GM12878 (cell line): ENCODE measurements around the gene ME1. TPM values are rescaled to one million over a fixed set of nuclear protein-coding genes. Genes with fewer than 3 reads are reported as not detected.

Experiments
- ATAC-seq: fragments of 200-7000 bp; cut with Tn5 transposase; 3 replicates; pipeline ENCODE4 v1.9.1; 2020; ENCODE audit warnings: mild to moderate bottlenecking, moderate library complexity
- BruUV-seq: library from RNA; stranded (reverse); fragments of 400-500 nt; replicated peaks from 2 replicates; lab custom pipeline; 2021; lab: Mats Ljungman, UMichigan
- CTCF ChIA-PET: fragments of 300-600 bp; sonication (Branson Sonifier 250); formaldehyde crosslinking; extraction: SDS; loops from one replicate; lab custom pipeline; 2021; ENCODE audit warnings: inconsistent platforms; lab: Yijun Ruan, JAX
- POLR2A ChIA-PET: fragments of 350-600 bp; formaldehyde crosslinking; extraction: SDS; loops from one replicate; lab custom pipeline; 2021; ENCODE audit warnings: inconsistent platforms; lab: Charles Lee
- RAD21 ChIA-PET: fragments of 300-600 bp; sonication (Branson Sonifier 250); formaldehyde crosslinking; loops from one replicate; lab custom pipeline; 2023; ENCODE audit warnings: antibody characterized with exemption; ENCODE audit not compliant: unreplicated experiment; lab: Charles Lee
- SMC1A ChIA-PET: fragments of 300-600 bp; sonication (Branson Sonifier 250); formaldehyde crosslinking; loops from one replicate; lab custom pipeline; 2023; ENCODE audit not compliant: unreplicated experiment, uncharacterized antibody; lab: Charles Lee
- DNase-seq: peaks from one replicate; pipeline ENCODE4 v3.0.0-alpha.2; 2011; ENCODE audit warnings: low read depth, low spot score
- FAIRE-seq: peaks from 3 replicates; lab custom pipeline; 2011; peaks lifted over from hg19 to GRCh38; lab: Jason Lieb, UNC
- H2AFZ ChIP-seq: 2 replicates; pipeline ENCODE4 v1.6.0; 2011; ENCODE audit warnings: low read depth, low read length, control low read depth; ENCODE audit not compliant: control insufficient read depth
- H3K27ac ChIP-seq: 2 replicates; pipeline ENCODE4 v1.5.1; 2011; ENCODE audit warnings: control low read depth; ENCODE audit not compliant: control insufficient read depth, insufficient read depth
- H3K27me3 ChIP-seq, 2 experiments: replicated peaks in 1 of 2; 2 replicates each; pipeline versions ENCODE4 v1.6.0 to v1.6.1; 2011; ENCODE audit warnings: low read length in 1 of 2; ENCODE audit not compliant: control insufficient read depth in 2 of 2, insufficient read depth in 2 of 2
- H3K36me3 ChIP-seq, 2 experiments: 2 replicates each; pipeline ENCODE4 v1.5.1; 2011; ENCODE audit warnings: low read length in 1 of 2; ENCODE audit not compliant: control insufficient read depth in 2 of 2, insufficient read depth in 2 of 2
- H3K4me1 ChIP-seq: 2 replicates; pipeline ENCODE4 v1.6.1; 2011; ENCODE audit warnings: mild to moderate bottlenecking, low read length, moderate library complexity, mixed read lengths; ENCODE audit not compliant: control insufficient read depth, insufficient read depth
- H3K4me2 ChIP-seq: 2 replicates; pipeline ENCODE4 v1.6.0; 2011; ENCODE audit warnings: control low read depth; ENCODE audit not compliant: control insufficient read depth, insufficient read depth
- H3K4me3 ChIP-seq: fragments of 200-600 bp; sonication (generic); 2 replicates; pipeline ENCODE4 v1.5.1; 2016
- H3K79me2 ChIP-seq: 2 replicates; pipeline ENCODE4 v1.6.0; 2011; ENCODE audit warnings: low read length; ENCODE audit not compliant: control insufficient read depth, insufficient read depth
- H3K9ac ChIP-seq: 2 replicates; pipeline ENCODE4 v1.8.0; 2011; ENCODE audit warnings: low read length, control low read depth, mixed read lengths; ENCODE audit not compliant: control insufficient read depth, insufficient read depth
- H3K9me3 ChIP-seq: replicated peaks from 3 replicates; pipeline ENCODE4 v1.5.1; 2011; ENCODE audit warnings: mild to moderate bottlenecking, low read length; ENCODE audit not compliant: control insufficient read depth, insufficient read depth
- H4K20me1 ChIP-seq: 2 replicates; pipeline ENCODE4 v1.6.0; 2011; ENCODE audit not compliant: control insufficient read depth, insufficient read depth
- ATF2 ChIP-seq: IDR thresholded peaks from 2 replicates; pipeline ENCODE4 v1.6.1; 2012; ENCODE audit warnings: low read length, inconsistent platforms
- BHLHE40 ChIP-seq, 2 experiments: fragments of 450-650 bp in 1 of 2; IDR thresholded peaks; 2 replicates each; pipeline ENCODE4 v1.6.1; 2011 to 2017; ENCODE audit warnings: low read depth in 2 of 2, borderline replicate concordance in 1 of 2, improper control_type of control experiment in 1 of 2, low read length in 1 of 2, mild to moderate bottlenecking in 1 of 2
- HDAC6 ChIP-seq: fragments of 200-600 bp; sonication (generic); IDR thresholded peaks from one replicate; pipeline ENCODE4 v1.8.0; 2017; ENCODE audit warnings: antibody characterized with exemption; ENCODE audit not compliant: unreplicated experiment
- NFYA ChIP-seq: IDR thresholded peaks from 2 replicates; pipeline ENCODE4 v1.6.1; 2011; ENCODE audit warnings: low read depth, mild to moderate bottlenecking, low read length, improper control_type of control experiment, borderline replicate concordance
- RFX5 ChIP-seq: IDR thresholded peaks from 2 replicates; pipeline ENCODE4 v1.6.1; 2011; ENCODE audit warnings: low read depth, low read length, improper control_type of control experiment
- SMAD1 ChIP-seq: fragments of 450-650 bp; IDR thresholded peaks from 2 replicates; pipeline ENCODE4 v1.6.1; 2018; ENCODE audit warnings: mild to moderate bottlenecking, low read depth; ENCODE audit not compliant: partially characterized antibody
- STAT3 ChIP-seq: IDR thresholded peaks from 2 replicates; pipeline ENCODE4 v1.6.1; 2011; ENCODE audit warnings: low read depth, low read length, improper control_type of control experiment
- ZBED1 ChIP-seq: IDR thresholded peaks from 2 replicates; pipeline ENCODE4 v1.6.1; 2016; ENCODE audit warnings: borderline replicate concordance
- ZNF24 ChIP-seq: fragments of 450-650 bp; IDR thresholded peaks from 2 replicates; pipeline ENCODE4 v1.6.1; 2017; ENCODE audit warnings: antibody characterized with exemption, mild to moderate bottlenecking
- ZNF622 ChIP-seq: fragments of 450-650 bp; IDR thresholded peaks from 2 replicates; pipeline ENCODE4 v1.6.1; 2017; ENCODE audit warnings: mild to moderate bottlenecking, inconsistent platforms
- WGBS: methylation state at CpG from one replicate; pipeline ENCODE4 v1.1.6; 2016; ENCODE audit warnings: low lambda C conversion rate; ENCODE audit not compliant: insufficient replicate concordance, insufficient coverage; ENCODE audit errors: missing lambda C conversion rate; 5-methylcytosine and 5-hydroxymethylcytosine counted together
- in situ Hi-C: fragments of 300-500 bp; cut with MboI; formaldehyde crosslinking; loops from 9 replicates; pipeline ENCODE4 v1.14.3; 2018; ENCODE audit warnings: mixed read lengths
- intact Hi-C: fragments of 100-400 bp; cut with micrococcal nuclease; formaldehyde crosslinking; loops from one replicate; pipeline ENCODE4 v1.14.2; 2022; ENCODE audit not compliant: unreplicated experiment
- polyA plus RNA-seq, 11 experiments: library from polyadenylated mRNA; depleted of rRNA in 4 of 11; unstranded in 6 of 11; stranded (reverse) in 5 of 11; fragments of >200 nt; fragmentation: Nextera tagmentation in 4 of 11; fragmentation: Illumina TruSeq in 1 of 11; extraction: Ambion mirVana in 4 of 11; extraction: Trizol in 1 of 11; gene quantifications; 1 replicate in 1 of 11; 2 replicates in 10 of 11; pipeline versions ENCODE4 v1.2.1 to v1.2.3, GENCODE V29; 2011 to 2016; ENCODE audit warnings: inconsistent platforms in 2 of 11, missing spikeins in 2 of 11, low read depth in 1 of 11
- total RNA-seq, 4 experiments: library from RNA; depleted of rRNA in 3 of 4; stranded (reverse); fragments of >200 nt in 3 of 4; fragmentation: Illumina TruSeq in 1 of 4; extraction: Trizol in 1 of 4; gene quantifications; 2 replicates each; pipeline versions ENCODE4 v1.2.1 to v1.2.3, GENCODE V29; 2013 to 2021
- TF ChIP-seq, protein P1 (sequence below): IDR thresholded peaks from 2 replicates; pipeline ENCODE4 v1.6.1; 2011; ENCODE audit warnings: borderline replicate concordance, low read depth, mild to moderate bottlenecking, moderate library complexity, mixed read lengths, low read length; ENCODE audit not compliant: insufficient read depth; ENCODE audit errors: extremely low read length

The ME1 gene
- total and polyA plus RNA-seq, 10 of the 15 experiments (the other 5 are each of a cell fraction or from before 2014, with no cell fraction given): 3.6 to 11.8 (median 8.4) TPM

GRCh38 chr6:83221276-83221675, 209.6 kb downstream of the ME1 start (continued):
- TF ChIP-seq ZBED1 (no peak), ZNF622 (no peak)

- no peaks in the 10 kb centered on the region for H3K9me3 ChIP-seq
- no TSS peak for BruUV-seq
- POLR2A ChIA-PET: interaction anchor here (1.0 kb wide), 1 partner anchor 25 kb away, joined by 3 read pairs; no protein-coding TSS in a partner anchor
- CTCF ChIA-PET: interaction anchor here (1.4 to 19.5 kb wide), 5 partner anchors 19 to 299 kb away, joined by 3 to 635 read pairs (median 6); partner anchors contain the start of genes DOP1A, PRSS35 and UBE3D
- H3K79me2 ChIP-seq: no peaks in the 10 kb centered on the region
- no peak for DNase-seq
- FAIRE-seq: no peak
- no peak overlapping the region for H3K4me3 ChIP-seq
- H3K27ac ChIP-seq: no peak overlapping the region
- TF ChIP-seq NFYA (no peak), SMAD1 (no peak)
- TF ChIP-seq, all 136 proteins: peak for 0
- in situ Hi-C loops (loop anchor here (5.0 kb wide), 1 partner anchor 297 kb away; no protein-coding TSS in a partner anchor), intact Hi-C loops (loop anchor here (10.0 kb wide), 1 partner anchor 375 kb away; no protein-coding TSS in a partner anchor)
- ChIA-PET SMC1A (interaction anchor here (0.8 to 10.5 kb wide), 8 partner anchors 8 to 383 kb away, joined by 3 to 277 read pairs (median 6); partner anchors contain the start of genes DOP1A, PRSS35 and UBE3D), RAD21 (interaction anchor here (1.0 to 1.7 kb wide), 4 partner anchors 59 to 294 kb away, joined by 3 to 12 read pairs (median 6); partner anchors contain the start of gene PRSS35)
- ATAC-seq: no peak
- no peak overlapping the region for H2AFZ ChIP-seq
- no peaks in the 10 kb centered on the region for H4K20me1 ChIP-seq
- H3K27me3 ChIP-seq: no peaks in the 10 kb centered on the region
- no peaks in the 10 kb centered on the region for H3K4me1 ChIP-seq
- H3K9ac ChIP-seq: no peak overlapping the region
- no peak overlapping the region for H3K4me2 ChIP-seq
- no peaks in the 10 kb centered on the region; a peak in 1 of 4 replicates for H3K36me3 ChIP-seq
Observed at GRCh38 chr6:83220121-83220520, 210.7 kb downstream of the ME1 start.

DNA sequence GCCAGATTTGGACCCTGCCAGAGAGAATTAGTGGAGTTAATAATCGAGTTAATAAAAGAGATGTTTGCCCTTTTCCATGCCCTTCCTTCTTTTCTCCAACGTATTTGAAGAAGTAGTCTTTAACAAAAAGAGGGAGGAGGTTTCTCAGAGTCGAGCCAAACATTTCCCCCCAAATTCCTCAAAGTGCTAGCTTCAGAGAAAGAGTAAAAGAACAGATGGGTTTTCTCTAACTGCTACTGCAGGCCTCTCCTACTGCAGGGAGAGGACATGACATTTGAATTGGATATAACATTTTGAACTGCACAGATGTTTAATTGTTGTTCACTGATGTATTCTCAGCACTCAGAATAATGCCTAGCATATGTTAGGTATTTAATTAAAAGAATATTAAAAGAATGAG, 212.2 kb downstream of the ME1 start:
- ATAC-seq (no peak), FAIRE-seq (no peak), DNase-seq (no peak)
- ChIA-PET CTCF (interaction anchor here (1.4 to 19.5 kb wide), 4 partner anchors 151 to 301 kb away, joined by 3 to 635 read pairs (median 214); partner anchors contain the start of genes DOP1A, PRSS35 and UBE3D), POLR2A (interaction anchor here (1.1 to 1.6 kb wide), 2 partner anchors 149 to 151 kb away, joined by 3 to 5 read pairs; partner anchors contain the start of gene DOP1A), SMC1A (interaction anchor here (1.2 to 10.5 kb wide), 6 partner anchors 18 to 301 kb away, joined by 3 to 277 read pairs (median 4); partner anchors contain the start of genes DOP1A, PRSS35 and UBE3D), RAD21 (interaction anchor here (1.2 to 6.1 kb wide), 3 partner anchors 15 to 296 kb away, joined by 3 to 215 read pairs (median 12); partner anchors contain the start of genes DOP1A and UBE3D)
- in situ Hi-C loops (no loop called here), intact Hi-C loops (loop anchor here (10.0 kb wide), 1 partner anchor 964 kb away; no protein-coding TSS in a partner anchor)
- Histone ChIP-seq H3K9me3 (no peaks in the 10 kb centered on the region), H3K4me2 (no peak overlapping the region), H3K4me1 (no peaks in the 10 kb centered on the region), H3K79me2 (no peaks in the 10 kb centered on the region), H3K9ac (no peak overlapping the region), H2AFZ (no peak overlapping the region), H3K4me3 (no peak overlapping the region), H3K36me3 (no peaks in the 10 kb centered on the region; a peak in 1 of 4 replicates), H4K20me1 (no peaks in the 10 kb centered on the region), H3K27me3 (no peaks in the 10 kb centered on the region), H3K27ac (no peak overlapping the region)
- no TSS peak for BruUV-seq
- WGBS: 41% methylated on average over 3 of the region's 3 CpGs
- TF ChIP-seq ZBED1: no peak
- no peak for TF ChIP-seq STAT3
- TF ChIP-seq BHLHE40 (IDR thresholded peaks at IDR 0.05; ENCODE audit: borderline replicate concordance in 1 of 2, low read depth in 2 of 2, low read length in 1 of 2): no peak
- TF ChIP-seq ATF2: no peak
- TF ChIP-seq HDAC6: no peak
- no peak for TF ChIP-seq ZNF24
- no peak for TF ChIP-seq RFX5
- TF ChIP-seq, protein P1, sequence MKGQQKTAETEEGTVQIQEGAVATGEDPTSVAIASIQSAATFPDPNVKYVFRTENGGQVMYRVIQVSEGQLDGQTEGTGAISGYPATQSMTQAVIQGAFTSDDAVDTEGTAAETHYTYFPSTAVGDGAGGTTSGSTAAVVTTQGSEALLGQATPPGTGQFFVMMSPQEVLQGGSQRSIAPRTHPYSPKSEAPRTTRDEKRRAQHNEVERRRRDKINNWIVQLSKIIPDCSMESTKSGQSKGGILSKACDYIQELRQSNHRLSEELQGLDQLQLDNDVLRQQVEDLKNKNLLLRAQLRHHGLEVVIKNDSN: no peak
